ENCODE measurements around the gene FAM3A.

Gene FAM3A

GRCh38 chrX:154477891-154478477, 38.0 kb downstream of the FAM3A start:
- DNase-seq: no peak

- no peak for DNase-seq
Observed at GRCh38 chrX:154476821-154477220, 39.2 kb downstream of the FAM3A start.

GRCh38 chrX:154473683-154474082, 42.3 kb downstream of the FAM3A start:
- no peak for DNase-seq

- DNase-seq: no peak
Observed at GRCh38 chrX:154472685-154473632, 43.1 kb downstream of the FAM3A start.

- DNase-seq: no peak
Observed at GRCh38 chrX:154471839-154472684, 44.0 kb downstream of the FAM3A start.

- no peak for DNase-seq
Observed at GRCh38 chrX:154470914-154471568, 45.0 kb downstream of the FAM3A start.

- DNase-seq: no peak
Observed at GRCh38 chrX:154470434-154470833, 45.6 kb downstream of the FAM3A start.

- DNase-seq: no peak
Observed at GRCh38 chrX:154469880-154470279, 46.2 kb downstream of the FAM3A start.

GRCh38 chrX:154469114-154469513, 46.9 kb downstream of the FAM3A start:
- DNase-seq: no peak

GRCh38 chrX:154468217-154468616, 47.8 kb downstream of the FAM3A start:
- DNase-seq: no peak

GRCh38 chrX:154467556-154467955, 48.5 kb downstream of the FAM3A start:
- DNase-seq: no peak

GRCh38 chrX:154466907-154467306, 49.1 kb downstream of the FAM3A start:
- DNase-seq: no peak

- DNase-seq: no peak
Observed at GRCh38 chrX:154466036-154466435, 50.0 kb downstream of the FAM3A start.

- no peak for DNase-seq
Observed at GRCh38 chrX:154465601-154466000, 50.4 kb downstream of the FAM3A start.

GRCh38 chrX:154464806-154465365, 51.1 kb downstream of the FAM3A start:
- DNase-seq: no peak

GRCh38 chrX:154463611-154464220, 52.3 kb downstream of the FAM3A start:
- no peak for DNase-seq

- no peak for DNase-seq
Observed at GRCh38 chrX:154462396-154462795, 53.6 kb downstream of the FAM3A start.

GRCh38 chrX:154460326-154460725, 55.7 kb downstream of the FAM3A start:
- no peak for DNase-seq

GRCh38 chrX:154459832-154460231, 56.2 kb downstream of the FAM3A start:
- DNase-seq: no peak

- no peak for DNase-seq
Observed at GRCh38 chrX:154458954-154459778, 56.9 kb downstream of the FAM3A start.
